GM21526 (cell line): ENCODE results near the gene KIRREL3.

Experiments
- ATAC-seq: cut with Tn5 transposase; IDR thresholded peaks from one replicate; pipeline ENCODE4 v1.9.1; 2021; ENCODE audit warnings: moderate library complexity; ENCODE audit not compliant: unreplicated experiment, low FRiP score

Gene KIRREL3

DNA sequence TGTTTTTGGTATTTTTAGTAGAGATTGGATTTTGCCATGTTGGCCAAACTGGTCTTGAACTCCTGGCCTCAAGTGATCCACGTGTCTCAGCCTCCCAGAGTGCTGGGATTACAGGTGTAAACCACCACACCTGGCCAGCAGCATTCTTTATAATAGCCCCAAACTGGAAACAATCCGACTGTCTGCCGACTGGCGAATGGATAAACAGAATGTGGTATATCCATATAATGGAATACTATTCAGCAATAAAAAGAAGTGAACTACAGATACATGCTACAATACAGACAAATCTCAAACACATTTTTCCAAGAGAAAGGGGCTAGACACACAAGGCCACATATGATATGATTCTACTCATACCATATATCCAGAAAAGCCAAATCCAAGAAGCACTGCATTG is 493.8 kb downstream of the KIRREL3 start:
- no peak for ATAC-seq

DNA sequence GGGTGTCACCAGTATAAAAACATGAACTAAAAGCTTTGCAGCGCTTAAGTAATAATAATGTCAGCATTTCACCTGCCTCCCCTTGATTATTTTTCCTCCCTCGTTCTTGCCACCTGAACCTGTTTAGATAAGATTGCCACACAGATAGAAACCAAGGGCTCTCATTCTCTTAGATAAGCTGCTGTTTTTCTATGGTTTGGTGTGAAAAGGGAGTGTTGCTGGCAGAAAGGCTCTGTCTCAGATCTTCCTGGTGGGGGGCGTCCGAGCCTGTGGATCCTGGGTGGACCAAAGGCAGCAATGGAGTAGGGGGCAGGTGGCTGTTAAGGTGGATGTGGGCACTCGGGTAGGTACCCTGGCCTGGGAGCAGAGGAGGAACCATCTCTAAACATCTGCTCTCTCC is 497.6 kb downstream of the KIRREL3 start:
- no peak for ATAC-seq

DNA sequence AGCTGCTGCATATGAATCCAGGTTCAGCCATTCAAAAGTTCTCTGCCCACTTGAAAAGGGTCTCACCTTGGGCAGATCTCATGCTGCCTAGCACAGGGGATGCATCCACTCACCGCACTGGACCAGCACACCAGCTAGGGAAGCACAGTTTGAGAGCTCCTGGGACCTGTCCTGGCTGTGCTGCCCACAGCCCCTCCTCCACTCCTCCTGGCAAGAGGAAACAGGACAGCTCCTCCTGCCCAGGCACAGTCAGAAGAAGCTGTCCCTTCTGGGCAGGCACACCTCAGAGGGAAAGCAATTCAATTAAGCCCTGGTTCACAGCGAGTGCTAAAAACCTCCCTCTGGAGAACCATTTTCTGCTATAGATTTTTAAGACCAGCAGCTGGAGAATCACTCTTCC is 498.4 kb downstream of the KIRREL3 start:
- no peak for ATAC-seq

DNA sequence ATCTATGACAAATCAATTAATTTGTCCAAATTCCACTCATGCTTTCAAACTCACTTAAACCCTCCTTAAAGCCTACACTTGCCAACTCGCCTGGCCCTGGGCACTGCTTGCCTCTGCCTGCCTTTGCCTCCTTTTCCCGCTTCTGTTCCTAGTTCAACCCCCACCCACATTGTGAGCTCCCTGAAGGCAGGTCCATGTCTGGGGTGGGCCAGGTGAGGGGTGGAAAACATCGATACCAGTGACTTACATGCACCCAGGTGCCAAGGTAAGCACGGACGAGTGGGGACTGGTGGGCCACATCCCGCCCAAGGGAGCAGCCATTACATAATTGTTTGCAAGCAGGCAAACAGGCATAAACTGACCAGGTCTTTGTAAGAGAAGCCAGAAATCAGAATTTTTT is 498.9 kb downstream of the KIRREL3 start:
- no peak for ATAC-seq

DNA sequence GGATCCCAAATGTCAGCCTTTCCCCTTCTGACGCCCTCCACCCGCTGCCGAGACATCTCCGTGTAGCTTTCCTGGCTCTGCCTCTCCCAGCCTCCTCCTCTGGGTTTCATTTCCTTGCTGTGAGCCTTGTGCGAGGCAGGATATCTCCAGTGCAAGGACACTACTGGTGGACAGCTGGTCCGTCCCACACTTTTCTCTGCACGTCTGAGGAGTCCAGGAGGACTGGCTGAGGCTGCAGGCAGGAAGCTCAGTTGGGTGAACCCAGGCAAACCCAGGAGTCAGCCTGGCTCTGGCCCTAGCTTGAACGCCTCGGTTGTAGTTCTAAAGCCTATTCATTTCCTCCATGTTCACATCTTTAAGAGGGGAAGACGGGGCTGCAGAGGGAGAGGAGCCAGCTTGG is 499.6 kb downstream of the KIRREL3 start:
- ATAC-seq, result no peak

DNA sequence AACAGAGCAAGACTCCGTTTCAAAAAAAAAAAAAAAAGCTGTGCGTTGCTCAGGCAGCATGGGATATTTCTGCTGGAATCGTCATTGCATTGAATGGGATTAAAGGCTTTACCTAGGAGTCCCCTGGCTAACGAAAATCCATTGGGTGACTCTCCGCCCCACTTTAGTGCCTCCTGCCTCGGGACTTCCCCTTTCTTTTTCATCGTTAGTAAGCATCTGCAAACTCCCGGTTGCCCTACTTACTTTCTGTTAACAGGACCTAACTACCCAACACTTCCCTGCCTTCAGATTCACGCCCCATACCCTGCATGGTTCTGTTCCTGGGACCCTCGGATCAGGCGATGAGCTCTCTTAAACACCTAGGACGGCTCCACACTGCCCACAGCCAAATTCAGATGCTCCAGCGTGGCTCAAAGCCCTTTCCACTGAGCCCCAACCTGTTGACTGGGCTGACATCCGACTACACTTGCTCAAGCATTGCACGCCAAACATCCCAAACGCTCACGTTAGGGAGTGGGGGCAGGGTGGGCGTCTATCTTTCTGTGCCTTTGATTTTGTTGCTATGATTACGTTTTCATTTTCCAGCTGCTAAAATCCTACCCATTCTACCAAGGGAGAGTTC is 501.3 kb downstream of the KIRREL3 start:
- no peak for ATAC-seq

DNA sequence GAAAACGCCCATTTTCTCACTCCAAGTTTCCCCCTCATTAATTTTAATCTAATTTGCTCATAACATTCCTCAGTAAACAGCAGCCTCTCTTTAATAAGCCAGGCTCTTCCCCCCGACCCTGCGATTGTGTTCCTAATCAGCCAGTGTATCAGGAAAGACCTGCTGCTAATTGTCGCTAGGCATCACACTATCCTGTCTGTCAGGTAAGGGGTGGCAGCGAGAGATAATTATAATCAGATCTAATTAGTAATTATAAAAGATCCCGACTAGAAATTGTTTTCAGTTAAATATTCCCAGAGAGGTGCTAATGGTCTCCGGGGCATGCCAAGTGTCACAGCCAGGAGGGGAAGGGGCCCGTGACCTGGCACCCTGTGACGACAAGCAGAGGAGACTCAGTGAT is 502.3 kb downstream of the KIRREL3 start:
- ATAC-seq, result no peak

DNA sequence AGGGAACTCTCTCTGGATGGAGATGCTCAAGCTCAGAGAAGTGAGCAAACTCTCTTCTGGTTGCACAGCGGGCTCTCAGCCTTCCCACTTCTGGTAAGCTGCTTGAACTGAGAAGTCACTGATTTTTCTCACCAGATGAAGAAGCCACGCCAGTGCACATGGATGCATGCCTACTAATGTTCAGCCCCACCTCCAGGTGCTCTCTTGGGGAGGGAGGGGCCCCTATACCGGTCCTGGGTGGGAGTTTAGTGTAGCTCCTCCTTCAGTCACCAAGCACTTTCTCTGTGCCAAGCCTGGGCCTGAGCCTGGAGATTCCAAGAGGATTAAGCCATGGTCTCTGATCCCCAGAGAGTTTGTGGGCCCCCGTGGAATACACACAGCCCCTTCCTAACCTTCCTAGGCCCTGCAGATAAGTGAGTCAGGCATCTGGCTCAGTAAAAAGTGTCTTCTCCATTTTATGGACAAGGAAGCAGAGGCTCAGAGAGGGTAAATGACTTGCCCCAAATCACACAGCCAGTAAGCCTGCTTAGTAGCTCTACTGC is 502.9 kb downstream of the KIRREL3 start:
- no peak for ATAC-seq

DNA sequence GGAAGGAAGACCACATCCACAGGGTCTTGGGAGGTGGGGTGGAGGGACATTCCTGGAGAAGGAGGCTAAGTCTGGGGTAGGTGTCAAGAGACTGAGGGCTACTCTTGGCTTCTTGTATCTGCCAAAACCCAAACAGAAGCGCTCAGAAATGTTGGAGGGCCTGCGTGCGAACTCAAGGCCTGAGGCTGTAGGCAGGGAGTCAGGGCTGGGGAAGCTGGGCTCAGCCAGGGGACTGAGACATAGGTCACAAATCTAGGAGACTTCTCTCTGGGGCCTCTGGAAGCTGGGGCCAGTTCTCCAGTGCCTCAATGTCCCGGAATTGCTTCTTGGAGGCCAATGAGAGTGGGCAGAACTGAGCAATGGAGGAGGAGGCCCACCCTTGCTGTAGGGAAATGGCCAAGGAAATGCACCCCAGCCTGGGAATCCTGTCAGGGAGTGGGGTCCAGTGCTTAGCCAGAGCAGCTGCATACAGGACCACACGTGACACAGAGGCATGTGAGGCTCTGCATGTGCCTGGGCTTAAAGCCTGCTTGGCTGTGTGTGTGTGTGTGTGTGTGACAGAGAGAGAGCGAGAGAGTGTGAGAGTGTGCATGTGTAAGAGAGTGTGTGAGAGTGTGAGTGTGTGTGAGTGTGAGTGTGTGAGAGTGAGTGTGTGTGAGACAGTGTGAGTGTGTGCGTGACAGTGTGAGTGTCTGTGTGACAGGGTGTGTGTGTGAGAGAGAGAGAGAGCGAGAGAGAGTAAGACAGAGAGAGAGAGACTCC is 503.8 kb downstream of the KIRREL3 start:
- ATAC-seq, result no peak

DNA sequence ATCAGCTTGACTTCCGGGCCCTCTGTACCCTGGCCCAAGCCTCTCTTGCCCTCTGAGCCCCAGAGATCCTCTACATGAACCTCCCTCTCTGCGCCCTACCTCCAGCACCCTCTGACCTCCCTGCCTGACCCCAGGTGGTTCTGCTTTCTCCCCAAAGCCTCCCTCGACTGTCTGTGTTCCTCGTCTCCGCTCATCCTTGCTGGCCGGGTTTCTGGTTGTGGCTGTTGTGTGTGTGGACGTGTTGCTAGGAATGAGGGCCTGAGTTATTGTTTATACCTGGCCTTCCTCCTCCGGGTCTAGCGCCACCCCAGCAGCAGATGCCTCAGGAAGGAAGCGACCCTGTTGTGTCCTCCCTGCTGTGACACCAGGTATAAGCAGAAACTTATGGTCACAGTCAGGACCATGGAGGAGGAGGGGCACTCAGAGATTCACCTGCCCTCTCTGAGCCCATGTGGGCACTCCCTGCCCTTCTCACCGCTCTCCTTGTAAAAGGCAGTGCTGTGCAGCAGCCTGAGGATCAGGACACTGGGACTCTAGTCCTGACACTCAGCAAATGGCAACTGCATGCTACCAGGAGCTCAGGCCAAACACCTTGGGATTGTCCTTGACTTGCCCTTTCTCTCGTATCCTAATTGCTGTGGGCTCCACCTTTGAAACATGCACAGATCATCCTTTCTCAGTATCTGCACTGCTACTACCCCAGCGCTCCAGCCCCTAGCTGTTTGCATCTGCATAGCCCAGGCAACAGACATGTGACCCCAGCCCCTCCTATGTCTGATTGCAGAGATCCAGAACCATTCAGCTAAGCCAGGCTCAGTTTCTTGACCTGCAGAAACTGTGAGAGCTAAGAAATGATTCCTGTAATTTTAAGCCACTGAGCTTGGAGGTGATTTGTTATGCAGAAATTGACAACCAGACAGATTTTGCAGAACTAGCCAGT is 505.0 kb downstream of the KIRREL3 start:
- no peak for ATAC-seq

DNA sequence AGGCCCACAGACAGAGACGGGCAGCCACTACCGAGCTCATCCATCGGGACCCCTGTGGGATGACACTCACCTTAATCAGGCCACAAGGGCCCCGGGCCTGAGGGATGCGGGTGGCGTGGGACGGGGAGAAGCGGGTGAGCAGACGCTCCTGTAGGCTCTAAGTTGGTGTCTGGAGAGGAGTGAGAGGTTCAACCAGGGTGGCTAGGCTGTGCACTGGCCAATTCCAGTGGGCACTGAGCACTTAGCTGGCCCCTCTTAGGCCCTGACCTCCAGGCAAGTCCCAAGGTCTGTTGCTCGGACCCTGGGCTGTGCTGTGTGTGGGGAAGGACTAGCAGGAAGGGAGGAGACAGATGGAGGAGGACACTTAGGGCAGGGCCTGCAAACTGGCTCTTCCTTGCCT is 505.7 kb downstream of the KIRREL3 start:
- no peak for ATAC-seq

DNA sequence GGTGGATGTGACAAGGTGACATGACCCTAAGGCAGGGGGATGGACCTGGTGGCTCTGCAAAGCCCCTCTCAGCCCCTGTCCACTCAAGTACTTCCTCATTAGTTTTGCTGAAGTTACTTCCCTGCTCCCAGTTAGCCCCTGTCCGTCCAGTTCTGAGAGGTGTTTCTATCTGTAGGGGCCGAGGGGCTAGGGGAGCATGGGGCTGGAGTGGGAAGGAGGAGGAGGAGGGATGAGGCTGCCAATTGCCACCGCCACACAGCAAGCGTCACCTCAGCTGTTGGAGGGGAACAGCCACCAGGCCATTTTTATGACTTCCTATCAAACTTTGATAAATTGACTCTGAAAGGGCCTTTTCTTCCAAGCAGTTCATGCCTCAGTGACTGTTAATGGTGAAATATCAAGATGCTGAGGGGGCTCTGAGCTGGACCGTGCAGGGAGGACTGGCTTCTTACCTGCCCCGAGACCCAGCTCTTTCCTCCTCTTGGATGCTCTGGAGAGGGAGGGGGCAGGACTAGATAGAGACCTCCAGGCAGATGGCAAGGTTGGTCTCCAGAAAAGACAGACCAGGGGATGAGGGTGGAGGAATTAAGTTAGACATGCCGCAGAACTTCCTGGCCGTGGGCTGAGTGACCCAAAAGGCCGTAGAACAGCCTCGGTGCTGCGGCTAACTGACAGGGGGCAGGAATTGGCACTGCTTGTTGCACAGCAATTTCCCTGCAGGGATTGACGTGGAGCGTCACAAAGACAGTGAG is 508.1 kb downstream of the KIRREL3 start:
- ATAC-seq, result no peak

DNA sequence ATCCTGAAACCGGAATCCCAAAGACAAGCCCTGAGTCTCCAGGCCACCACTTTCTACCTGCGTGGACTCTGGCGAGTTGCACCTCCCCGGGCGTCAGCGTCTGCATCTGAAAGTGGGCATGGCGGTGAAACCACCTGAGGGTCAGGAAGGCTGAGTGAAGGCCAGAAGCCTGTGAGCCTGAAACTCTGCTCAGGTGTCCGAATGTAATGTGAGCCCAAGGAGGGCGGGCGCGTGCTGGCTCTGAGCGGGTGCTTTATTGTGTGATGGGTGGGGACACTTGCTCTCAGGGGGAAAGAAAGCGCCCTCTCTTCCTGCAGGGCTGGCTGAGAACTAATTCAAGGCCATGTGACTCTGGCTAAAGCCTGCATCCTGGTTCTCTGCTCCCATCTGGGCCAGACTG is 509.5 kb downstream of the KIRREL3 start:
- ATAC-seq, result no peak

DNA sequence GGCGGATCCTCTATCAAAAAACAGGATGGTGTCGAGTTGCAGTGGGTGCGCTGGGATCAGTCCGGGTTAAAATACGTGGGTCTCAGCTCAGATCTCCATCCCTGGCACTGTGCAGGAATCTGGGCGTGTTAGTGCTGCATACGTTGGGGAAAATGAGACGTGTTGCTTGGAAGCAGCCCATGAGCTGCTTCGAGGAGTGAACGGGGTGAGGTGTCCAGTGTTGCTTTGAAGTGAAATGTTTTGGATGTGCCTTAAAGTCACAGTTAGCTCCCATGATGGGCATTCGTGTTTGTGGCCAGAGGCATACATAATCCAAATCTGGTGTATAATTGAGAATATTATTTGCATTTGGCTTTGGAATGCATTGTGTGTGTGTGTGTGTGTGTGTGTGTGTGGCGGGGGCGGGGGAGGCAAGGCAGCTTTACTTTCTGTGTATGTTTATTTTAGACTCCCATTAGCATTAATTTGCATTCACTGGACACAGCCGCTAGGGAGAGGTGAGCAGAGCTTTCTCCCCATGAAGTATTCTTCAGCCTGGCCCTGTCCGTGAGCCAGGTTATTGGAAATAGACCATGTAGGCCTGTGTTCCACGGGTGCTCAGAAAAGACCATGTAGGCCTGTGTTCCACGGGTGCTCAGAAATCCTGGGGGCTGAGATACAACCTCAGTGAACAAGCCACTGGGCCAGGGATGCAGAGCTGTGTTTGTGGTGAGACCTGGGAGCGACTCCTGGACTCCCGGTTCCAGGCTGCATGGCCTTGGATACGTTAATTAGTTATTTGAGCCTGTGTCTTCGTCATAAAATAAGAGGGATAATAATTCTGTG is 510.5 kb downstream of the KIRREL3 start:
- no peak for ATAC-seq

DNA sequence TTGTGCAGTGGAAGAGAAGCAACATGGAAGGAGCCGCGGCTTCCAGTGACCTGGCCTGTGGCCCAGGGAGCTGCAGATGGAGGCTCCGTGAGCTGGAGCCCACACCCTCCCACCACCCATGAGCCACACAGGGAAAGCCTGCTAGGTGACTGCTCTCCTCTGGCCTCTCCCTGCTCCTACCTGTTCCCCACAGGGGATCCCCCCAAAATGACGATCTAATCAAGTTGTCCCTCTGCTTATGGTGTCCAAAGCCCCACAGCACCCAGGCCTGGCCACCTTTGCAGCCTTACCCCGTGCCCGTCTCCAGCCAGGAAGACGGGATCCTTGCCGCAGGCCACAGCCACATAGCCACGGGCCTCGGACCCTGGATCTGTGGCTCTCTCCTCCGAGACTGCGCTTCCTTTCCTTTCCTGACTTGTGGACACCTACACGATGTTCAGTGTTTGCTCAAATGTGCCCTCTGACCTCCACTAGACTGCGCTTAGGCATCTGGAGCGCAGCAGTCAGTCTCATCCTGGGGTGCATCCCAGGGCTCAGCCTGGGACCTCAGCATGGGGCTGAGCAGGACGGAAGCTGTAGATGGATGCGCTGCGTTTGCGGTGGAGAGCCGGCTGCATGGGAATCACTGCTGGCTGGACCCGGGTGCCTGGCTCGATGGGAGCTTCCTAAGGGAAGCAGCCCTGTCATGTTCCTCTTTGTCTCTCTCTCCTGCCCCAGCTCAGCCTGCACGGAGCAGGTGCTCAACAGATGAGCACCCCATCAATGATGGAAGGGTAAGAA is 511.8 kb downstream of the KIRREL3 start:
- no peak for ATAC-seq

DNA sequence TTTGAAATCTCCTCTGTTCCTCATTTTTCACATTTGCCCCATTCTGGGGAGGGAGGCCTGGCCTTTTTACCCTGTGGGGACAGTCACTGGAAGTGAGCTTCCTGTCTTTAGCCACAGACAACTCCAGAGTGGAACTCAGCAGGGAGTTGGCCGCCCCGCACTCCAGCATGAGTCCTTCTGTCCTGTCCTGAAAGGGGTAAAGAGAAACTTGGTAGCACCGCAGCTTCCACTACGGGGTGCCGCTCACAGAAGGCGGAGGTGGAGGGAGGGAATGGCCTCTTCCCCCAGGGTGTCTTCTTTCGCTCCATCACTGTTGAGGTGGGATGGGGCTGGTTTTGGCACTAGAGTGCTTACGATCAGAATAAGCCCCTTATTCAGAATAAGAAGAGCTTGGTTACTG is 512.9 kb downstream of the KIRREL3 start:
- no peak for ATAC-seq

DNA sequence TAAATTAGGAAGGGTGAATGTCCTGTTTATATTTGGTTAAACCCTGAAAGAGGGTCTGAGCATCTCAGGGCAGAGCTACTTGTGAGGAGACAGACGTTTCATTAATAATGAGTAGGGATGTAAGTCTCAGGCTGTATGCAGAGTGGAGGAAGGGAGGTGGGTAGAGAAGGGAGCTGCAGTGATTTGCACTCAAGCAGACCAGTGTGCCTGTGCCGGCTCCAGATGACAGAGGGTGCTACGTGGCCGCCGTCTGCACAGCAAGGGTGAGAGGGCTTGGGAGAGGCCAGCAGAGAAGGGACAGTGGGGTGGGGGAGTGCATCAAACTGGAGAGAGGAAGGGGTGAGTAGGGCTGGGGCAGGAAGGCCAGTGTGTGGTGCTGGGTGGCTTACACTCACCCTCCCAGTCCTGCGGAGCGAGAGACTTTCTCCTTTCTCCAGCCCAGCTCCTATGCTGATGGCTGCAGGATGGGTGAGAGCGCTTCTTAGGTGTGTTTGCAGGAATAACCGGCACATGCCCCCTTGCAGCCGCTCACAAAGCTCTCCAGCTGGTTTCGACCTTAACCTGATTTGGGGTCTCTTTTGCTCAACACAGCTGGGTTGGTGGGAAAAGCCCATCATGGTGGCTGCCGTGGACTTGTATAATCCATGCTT is 514.5 kb downstream of the KIRREL3 start:
- no peak for ATAC-seq
